Activated CD8-positive, alpha-beta memory T cell treated with anti-CD3 and anti-CD28 coated beads, Interleukin-2, amount 50 U/mL, for 48 hours (primary cell): ENCODE results near the gene ENTPD1.

ENCODE experiments used
- DNase-seq: peaks from one replicate; pipeline ENCODE4 v3.0.0-alpha.2; 2020

The ENTPD1 gene

GRCh38 chr10:95833042-95833610, 77.2 kb downstream of the ENTPD1 start:
- no peak for DNase-seq

- no peak for DNase-seq
Measured at GRCh38 chr10:95834406-95834805, 78.4 kb downstream of the ENTPD1 start.

GRCh38 chr10:95835149-95835860, 79.3 kb downstream of the ENTPD1 start:
- DNase-seq: no peak

- DNase-seq: no peak
Measured at GRCh38 chr10:95835911-95836310, 79.9 kb downstream of the ENTPD1 start.

- no peak for DNase-seq
Measured at GRCh38 chr10:95836610-95837355, 80.8 kb downstream of the ENTPD1 start.

- no peak for DNase-seq
Measured at GRCh38 chr10:95837356-95837776, 81.4 kb downstream of the ENTPD1 start.

- DNase-seq: no peak
Measured at GRCh38 chr10:95837783-95838182, 81.8 kb downstream of the ENTPD1 start.

- no peak for DNase-seq
Measured at GRCh38 chr10:95840121-95840520, 84.2 kb downstream of the ENTPD1 start.

- no peak for DNase-seq
Measured at GRCh38 chr10:95840681-95841080, 84.7 kb downstream of the ENTPD1 start.

- DNase-seq: no peak
Measured at GRCh38 chr10:95841661-95842498, 85.9 kb downstream of the ENTPD1 start.

- no peak for DNase-seq
Measured at GRCh38 chr10:95845411-95845810, 89.4 kb downstream of the ENTPD1 start.

- no peak for DNase-seq
Measured at GRCh38 chr10:95847007-95847406, 91.0 kb downstream of the ENTPD1 start.

GRCh38 chr10:95848841-95849240, 92.9 kb downstream of the ENTPD1 start:
- no peak for DNase-seq

- no peak for DNase-seq
Measured at GRCh38 chr10:95850791-95851190, 94.8 kb downstream of the ENTPD1 start.

GRCh38 chr10:95860166-95860940, 104.4 kb downstream of the ENTPD1 start:
- no peak for DNase-seq

GRCh38 chr10:95861386-95861785, 105.4 kb downstream of the ENTPD1 start:
- DNase-seq: no peak

- DNase-seq: no peak
Measured at GRCh38 chr10:95864906-95865813, 109.2 kb downstream of the ENTPD1 start.

GRCh38 chr10:95865814-95866466, 110.0 kb downstream of the ENTPD1 start:
- DNase-seq: no peak

GRCh38 chr10:95866467-95866842, 110.5 kb downstream of the ENTPD1 start:
- DNase-seq: no peak

- DNase-seq: no peak
Measured at GRCh38 chr10:95867866-95868265, 111.9 kb downstream of the ENTPD1 start.
